Retina (tissue), 1 donor: ENCODE data around the gene GOLIM4.
A peak's percentile ranks its signal among the peaks of the same experiment; 100 is the strongest.
"Not testable (repeated sequence)": the region's sequence is repeated elsewhere in the genome, so short reads cannot be mapped to it uniquely, and the experiment has no call there.

Experiments
- DNase-seq: peaks from one replicate; pipeline ENCODE4 v3.0.0-alpha.2; 2016

Gene GOLIM4

GRCh38 chr3:168073842-168074605 lies 21.7 kb downstream of the GOLIM4 start:
- DNase-seq, result no peak

DNA sequence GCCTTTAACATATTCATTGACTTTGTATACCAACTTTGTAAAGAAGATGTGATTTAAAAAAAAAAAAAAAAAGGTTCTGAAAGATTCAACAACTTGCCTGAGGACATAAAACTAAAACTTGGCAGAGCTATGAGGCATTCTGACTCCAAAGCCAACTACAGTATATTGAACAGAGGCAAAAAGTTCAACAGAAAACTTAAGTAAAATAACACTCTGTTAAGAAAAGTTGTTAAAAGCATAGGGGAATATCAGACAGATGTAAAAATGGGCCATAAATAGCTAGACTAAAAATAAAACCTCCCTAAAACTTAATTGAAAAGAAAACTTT lies 23.4 kb downstream of the GOLIM4 start:
- no peak for DNase-seq

GRCh38 chr3:168071591-168072322 lies 24.0 kb downstream of the GOLIM4 start:
- DNase-seq, result no peak

DNA sequence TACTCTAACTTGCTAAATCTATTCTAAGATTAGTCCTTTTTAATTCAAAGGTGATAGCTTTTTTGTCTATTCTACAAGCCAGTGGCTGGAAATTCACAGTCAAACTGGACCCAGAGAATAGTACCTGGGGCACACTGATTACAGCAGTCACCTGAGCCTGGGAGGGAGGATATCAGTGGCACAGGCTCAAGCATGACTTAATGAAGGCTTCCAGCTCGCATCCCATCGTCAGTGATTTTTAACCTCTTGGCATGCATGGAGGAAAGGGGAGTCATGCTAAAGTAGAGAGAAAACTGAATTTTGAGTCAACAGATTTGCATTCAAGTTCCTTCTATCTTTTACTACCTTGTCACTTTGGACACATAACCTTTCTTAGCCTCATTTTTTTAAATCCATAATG lies 24.8 kb downstream of the GOLIM4 start:
- DNase-seq, result no peak

DNA sequence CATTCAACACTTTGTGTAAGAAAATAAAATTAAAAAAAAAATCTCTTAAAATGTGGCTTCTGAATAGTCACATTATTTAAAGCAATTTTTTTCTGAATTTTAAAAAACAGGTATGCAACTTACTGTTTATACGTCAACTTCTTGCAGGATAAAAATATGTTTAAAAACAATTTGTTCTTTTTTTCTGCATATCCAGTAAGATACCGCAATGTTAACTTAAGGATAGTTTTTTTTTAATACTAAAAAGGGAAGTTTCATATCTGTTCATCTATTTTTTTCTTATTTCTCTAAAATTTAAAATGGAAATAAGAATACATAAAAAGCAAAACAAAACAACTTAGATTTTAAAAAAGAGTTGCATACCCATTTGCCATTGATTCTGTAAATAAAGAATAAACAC lies 27.4 kb downstream of the GOLIM4 start:
- no peak for DNase-seq

DNA sequence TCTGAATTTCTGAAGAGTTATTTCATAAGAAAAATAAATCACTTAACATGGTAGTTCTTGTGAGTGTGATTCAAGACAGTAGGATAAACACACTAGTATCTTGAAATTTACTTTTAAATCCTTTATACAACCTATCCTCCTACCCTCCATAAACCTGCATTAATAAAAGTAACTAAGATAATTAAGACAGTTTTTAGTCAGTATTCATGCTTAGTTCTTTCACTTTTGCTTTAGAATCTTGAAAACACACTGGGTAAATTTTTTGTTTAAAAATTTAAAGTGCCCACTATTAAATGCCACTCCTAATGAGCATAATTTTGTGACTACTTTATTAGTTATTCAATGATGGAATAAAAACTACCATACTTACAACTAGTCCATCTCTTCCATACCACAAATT lies 28.8 kb downstream of the GOLIM4 start:
- no peak for DNase-seq

GRCh38 chr3:168065569-168065968 lies 30.2 kb downstream of the GOLIM4 start:
- peak; percentile 29 for DNase-seq

DNA sequence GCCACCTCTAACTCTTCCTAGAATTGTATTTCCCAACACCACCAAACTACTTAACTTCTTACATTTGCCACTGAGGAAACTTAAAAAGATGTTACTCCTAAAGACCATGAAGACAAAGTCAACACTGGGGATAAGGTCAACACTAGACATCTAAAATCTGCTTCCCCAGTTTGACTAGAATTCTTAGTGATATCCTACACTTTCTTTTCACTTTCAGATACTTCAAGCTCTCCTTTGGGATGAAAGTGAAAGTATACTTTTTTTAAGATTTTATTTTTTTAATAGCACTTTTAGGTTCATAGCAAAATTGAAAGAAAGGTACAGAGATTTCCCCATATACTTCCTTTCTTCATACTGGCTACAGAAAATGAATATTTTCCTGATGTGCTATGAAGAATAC lies 32.6 kb downstream of the GOLIM4 start:
- no peak for DNase-seq

DNA sequence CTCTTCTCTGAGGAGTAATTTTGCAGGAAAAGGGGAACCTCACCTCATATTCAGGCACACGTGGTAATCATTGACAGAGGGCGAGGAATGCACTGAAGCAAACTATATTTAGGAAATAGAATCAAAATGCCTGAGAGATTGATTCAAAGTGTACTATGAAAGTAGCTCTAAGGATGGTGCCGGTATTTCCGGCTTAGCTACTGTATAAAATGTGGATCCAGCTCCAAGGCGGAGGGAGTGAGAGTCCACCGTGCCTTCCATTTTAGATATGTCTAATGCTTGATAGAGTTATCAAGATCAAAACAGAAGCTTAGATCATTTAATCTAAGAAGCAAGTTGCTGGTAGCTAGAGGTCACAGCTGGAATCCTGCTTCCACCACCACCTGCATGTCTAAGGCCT lies 33.0 kb downstream of the GOLIM4 start:
- DNase-seq, result no peak

- DNase-seq, result no peak
Measured at GRCh38 chr3:168061332-168061996, 34.3 kb downstream of the GOLIM4 start.

GRCh38 chr3:168060317-168060716 lies 35.4 kb downstream of the GOLIM4 start:
- no peak for DNase-seq

- no peak for DNase-seq
Measured at GRCh38 chr3:168058481-168058880, 37.2 kb downstream of the GOLIM4 start.

GRCh38 chr3:168056398-168057230 lies 39.1 kb downstream of the GOLIM4 start:
- DNase-seq, result not testable (repeated sequence)

DNA sequence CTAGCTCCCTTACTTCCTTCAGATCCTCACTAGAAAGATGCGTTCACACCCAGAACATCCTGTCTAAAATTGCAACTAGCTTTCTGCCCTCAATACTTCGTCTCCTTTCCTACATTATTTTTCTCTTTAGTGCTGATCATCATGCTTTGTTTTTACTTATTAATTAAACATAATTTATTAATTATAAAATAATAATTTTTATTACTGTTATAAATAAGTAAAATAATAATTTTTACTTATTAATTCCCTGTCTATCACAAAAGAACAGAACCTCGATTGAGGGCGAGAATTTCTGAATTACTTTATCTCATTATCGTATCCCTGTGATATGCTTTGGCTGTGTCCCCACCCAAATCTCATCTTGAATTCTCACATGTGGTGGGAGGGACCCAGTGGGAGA lies 41.3 kb downstream of the GOLIM4 start:
- no peak for DNase-seq

GRCh38 chr3:168053115-168053514 lies 42.6 kb downstream of the GOLIM4 start:
- DNase-seq, result no peak

DNA sequence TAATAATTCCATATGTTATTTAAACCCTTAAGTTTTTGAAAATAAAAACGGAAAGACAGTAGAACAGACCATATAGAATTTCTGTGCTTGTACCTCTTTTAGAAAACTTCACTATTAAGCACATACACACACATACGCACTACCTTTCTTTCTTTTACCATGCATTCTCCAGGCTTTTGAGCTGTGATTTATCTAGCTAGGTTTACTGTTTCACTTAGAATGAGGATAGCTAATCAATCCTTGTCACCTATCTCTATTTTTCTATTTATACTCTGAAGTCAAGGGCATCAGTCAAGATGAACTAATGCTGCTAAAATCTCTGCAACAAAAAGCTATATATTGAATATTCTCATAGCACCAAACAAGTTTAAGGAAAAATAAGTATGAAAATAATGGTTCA lies 43.2 kb downstream of the GOLIM4 start:
- no peak for DNase-seq

DNA sequence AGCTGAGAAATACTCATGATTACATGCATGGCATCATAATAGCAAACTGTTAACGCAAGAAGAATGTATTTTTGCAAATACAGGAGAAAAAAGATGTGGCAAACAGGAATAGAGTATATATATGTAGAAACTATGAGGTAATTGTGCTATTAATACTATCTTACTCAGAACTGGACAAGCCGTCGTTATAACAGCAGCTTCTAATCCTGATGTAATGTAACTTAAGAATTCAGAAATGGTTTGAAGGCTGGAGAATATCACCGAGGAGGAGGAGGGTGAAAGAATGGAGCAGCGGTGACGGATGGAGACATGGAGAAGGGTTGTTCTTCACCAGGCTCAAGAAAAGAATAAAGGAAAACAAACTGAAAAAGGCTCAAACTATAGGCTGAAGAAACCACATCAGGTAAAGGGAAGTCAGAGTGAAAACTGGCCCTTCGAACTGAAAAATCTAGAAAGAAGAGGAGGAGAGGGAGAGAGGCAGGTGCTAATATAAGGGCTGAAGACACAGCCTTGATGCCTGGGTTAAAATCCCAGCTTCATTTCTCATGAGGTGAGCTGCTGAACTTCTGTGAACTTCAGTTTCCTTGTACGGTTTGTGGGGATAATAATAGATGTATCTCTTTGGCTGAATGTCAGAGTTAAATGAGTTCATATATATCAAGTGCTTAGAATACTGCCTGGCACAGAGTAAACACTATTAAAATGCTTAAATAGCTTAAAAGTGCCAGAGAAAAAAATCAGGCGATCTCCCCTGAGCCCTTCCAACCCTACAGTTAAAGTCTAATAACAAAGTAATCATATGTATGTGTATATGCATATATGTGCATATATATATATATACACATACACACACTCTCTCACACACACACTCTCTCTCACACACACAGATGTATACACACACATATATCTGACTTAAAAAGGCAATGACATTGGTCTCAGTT lies 43.9 kb downstream of the GOLIM4 start:
- no peak for DNase-seq

DNA sequence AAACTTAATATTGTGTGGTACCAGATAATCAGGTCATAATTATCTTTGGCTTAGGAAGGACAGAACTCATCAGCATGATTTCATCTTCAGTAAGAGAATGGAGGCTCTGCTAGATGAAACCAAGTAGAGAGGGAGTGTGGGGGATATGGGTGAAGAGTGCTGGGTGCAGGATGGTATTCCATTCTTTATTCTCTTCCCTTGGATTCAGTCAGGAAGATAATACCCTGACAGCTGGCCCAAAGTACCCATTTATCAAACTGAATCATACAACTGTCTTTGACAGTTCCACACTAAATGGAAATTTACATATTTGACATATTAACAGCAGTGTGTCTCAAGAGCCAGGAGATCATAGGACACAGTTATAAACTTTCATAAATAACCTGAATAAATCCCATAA lies 44.7 kb downstream of the GOLIM4 start:
- no peak for DNase-seq

- no peak for DNase-seq
Measured at GRCh38 chr3:168049367-168049974, 46.3 kb downstream of the GOLIM4 start.

DNA sequence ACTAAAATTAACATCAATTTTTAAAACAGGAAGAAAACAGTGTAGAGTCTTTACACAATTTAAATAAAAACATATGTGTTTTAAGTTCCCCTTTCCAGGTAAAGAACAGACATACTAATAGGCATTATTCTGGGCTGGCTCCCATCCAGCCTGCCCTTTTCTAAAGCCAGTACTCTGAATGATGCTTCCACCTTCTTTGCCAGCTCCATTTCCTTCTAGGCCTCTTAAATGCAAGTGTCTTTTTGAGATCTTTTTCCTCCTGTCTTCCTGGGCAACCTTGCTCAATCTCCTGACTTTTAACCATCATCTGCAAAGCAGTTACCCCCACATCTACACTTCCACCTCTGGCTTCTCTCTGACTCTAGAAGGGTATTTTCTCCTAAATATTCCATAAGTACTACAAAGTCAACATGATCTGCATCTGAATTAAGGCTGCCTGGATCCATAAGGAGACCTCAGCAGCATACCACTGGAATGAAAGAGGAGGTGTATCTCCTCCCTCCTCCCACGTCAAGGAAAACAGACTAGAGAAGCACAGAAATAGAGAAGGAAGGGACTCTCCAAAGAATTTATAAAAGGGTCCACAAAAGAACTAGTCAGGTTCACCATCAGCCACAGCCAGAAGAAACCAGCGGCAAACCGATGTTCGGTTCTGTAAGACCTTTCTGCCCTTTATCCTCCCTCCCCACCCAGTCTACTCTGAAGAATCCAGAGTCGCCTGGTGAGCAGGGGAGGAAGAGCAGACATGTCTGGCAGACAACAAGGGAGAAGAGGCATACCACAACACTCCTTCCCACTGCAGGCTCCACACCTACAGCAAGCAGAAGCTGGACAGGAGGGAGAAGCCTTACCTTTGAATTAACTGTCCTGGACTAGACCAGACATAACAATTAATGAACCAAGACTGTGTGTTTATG lies 47.1 kb downstream of the GOLIM4 start:
- DNase-seq, result no peak
